NT2/D1 (cell line): ENCODE data around the gene HSD17B2.

ENCODE experiments used
- DNase-seq: peaks from one replicate; pipeline ENCODE4 v3.0.0-alpha.2; 2011; ENCODE audit warnings: low read depth, low spot score
- H3K27me3 ChIP-seq: 2 replicates; pipeline ENCODE4 v1.6.0; 2011; ENCODE audit warnings: mild to moderate bottlenecking; ENCODE audit not compliant: insufficient read length, insufficient read depth
- H3K36me3 ChIP-seq: 2 replicates; pipeline ENCODE4 v1.6.1; 2011; ENCODE audit warnings: mild to moderate bottlenecking, low read length, mixed read lengths; ENCODE audit not compliant: insufficient read depth, insufficient read length
- H3K4me1 ChIP-seq: 2 replicates; pipeline ENCODE4 v1.5.1; 2011; ENCODE audit not compliant: insufficient read depth, insufficient read length
- H3K4me3 ChIP-seq: 2 replicates; pipeline ENCODE4 v1.5.1; 2011; ENCODE audit warnings: low read depth; ENCODE audit not compliant: insufficient read length
- H3K9ac ChIP-seq: 2 replicates; pipeline ENCODE4 v1.6.0; 2011; ENCODE audit warnings: low read depth; ENCODE audit not compliant: insufficient read length
- H3K9me3 ChIP-seq: 2 replicates; pipeline ENCODE4 v1.5.1; 2011; ENCODE audit warnings: mild to moderate bottlenecking, low read length; ENCODE audit not compliant: insufficient read depth
- SUZ12 ChIP-seq: IDR thresholded peaks from 2 replicates; pipeline ENCODE4 v1.6.1; 2011; ENCODE audit not compliant: insufficient read length, insufficient read depth; ENCODE audit errors: extremely low read depth
- YY1 ChIP-seq: IDR thresholded peaks from 2 replicates; pipeline ENCODE4 v1.6.1; 2011; ENCODE audit not compliant: insufficient read length, insufficient read depth
- ZNF274 ChIP-seq: IDR thresholded peaks from 2 replicates; pipeline ENCODE4 v1.6.1; 2011; ENCODE audit warnings: mild to moderate bottlenecking, low read depth, low read length

Gene HSD17B2

DNA sequence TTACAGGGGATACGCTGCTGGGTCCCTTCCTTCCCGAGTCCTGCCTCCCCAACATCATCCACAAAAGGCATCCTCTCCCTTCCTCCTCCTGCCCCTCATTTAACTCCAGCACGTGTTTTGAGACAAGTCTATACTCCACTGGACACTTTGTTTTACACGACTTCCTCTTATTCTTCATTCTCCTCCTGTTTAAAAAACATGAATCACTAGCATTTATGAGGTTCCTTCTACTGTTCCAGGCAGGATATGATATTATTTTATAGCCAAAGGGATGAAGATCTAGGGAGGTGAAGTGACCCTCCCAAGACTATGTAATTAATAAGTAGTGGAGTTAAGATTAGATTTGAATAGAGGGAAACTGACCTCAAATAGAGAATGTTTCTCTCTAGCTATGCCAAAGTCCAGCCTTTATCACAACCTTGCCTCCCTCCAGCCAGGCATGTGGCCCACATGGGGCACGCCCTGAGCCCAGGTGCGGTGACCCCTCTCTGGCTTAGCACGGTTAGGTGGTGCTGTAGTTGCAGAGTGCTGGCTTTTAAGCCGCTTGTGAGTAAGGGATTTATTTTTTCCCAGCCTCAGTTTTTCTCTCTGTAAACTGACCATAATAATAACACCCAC is 1.3 kb upstream of the HSD17B2 start:
- TF ChIP-seq SUZ12 (no peak), ZNF274 (no peak), YY1 (no peak)
- H3K9me3 ChIP-seq = no peaks in the 10 kb centered on the region
- H3K36me3 ChIP-seq = no peaks in the 10 kb centered on the region
- H3K9ac ChIP-seq = no peak overlapping the region
- no peak for DNase-seq
- no peak overlapping the region for H3K4me3 ChIP-seq
- no peaks in the 10 kb centered on the region for H3K27me3 ChIP-seq
- H3K4me1 ChIP-seq = no peaks in the 10 kb centered on the region

DNA sequence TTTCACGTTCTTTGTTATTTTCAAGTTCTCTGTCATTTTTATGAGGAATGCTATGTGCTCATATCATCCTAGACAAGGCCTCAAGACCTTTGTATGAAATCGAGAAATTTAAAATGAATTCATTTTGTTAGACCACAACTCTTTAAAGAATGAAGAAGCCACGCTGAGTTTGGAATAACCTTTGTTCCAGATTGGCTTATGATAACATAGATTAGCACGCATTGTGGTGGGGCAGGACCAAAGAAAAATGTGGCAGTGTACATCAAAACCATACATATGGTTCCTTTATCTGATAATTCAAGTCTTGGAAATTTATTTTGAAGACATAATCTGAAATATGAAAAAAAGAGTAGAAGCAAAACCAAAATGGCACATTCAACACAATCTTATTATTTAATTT is 2.2 kb downstream of the HSD17B2 start:
- no peak for DNase-seq
- Histone ChIP-seq H3K4me3 (no peak overlapping the region), H3K9me3 (no peaks in the 10 kb centered on the region), H3K4me1 (no peaks in the 10 kb centered on the region), H3K27me3 (no peaks in the 10 kb centered on the region), H3K36me3 (no peaks in the 10 kb centered on the region), H3K9ac (no peak overlapping the region)
- TF ChIP-seq YY1 = no peak
- TF ChIP-seq SUZ12 = no peak
- no peak for TF ChIP-seq ZNF274

DNA sequence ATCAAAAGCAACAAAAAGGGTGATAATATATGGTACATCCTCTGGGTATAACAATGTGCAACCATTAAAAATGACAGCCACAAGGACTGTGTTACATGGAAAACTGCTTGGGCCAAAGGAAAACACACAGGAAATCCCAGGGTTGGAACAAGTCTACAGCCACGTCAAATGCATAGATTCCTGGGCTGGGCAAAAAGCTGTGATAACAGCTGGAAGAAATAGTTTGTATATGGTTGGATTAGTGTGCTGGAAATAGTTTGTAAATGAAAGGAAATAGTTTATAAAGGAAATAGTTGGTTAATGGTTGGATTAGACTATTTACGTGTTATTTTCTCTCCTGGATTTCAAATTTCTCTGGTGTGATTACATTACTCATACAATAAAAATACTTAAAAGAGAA is 2.6 kb downstream of the HSD17B2 start:
- Histone ChIP-seq H3K4me1 (no peaks in the 10 kb centered on the region), H3K9ac (no peak overlapping the region), H3K9me3 (no peaks in the 10 kb centered on the region), H3K27me3 (no peaks in the 10 kb centered on the region), H3K4me3 (no peak overlapping the region), H3K36me3 (no peaks in the 10 kb centered on the region)
- no peak for DNase-seq
- TF ChIP-seq SUZ12 (no peak), ZNF274 (no peak), YY1 (no peak)

DNA sequence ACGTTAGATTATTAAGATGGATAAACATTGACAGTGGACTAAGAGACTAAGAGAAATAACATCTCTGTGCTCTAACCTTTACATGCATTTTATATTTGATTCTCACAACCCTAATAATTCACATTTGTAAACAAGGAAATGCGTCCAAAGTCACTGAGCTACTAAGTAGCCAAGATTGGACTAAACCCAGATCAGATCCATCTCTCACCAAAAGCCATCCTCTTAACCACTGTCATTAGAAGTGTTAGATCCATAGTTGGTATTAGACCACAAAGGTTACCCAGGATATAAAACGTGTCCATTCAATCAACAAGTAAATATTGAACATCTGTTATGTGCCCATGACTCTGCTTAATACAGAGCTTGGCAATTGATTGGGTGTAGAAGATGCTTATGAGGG is 5.2 kb downstream of the HSD17B2 start:
- Histone ChIP-seq H3K27me3 (no peaks in the 10 kb centered on the region), H3K4me3 (no peak overlapping the region), H3K9me3 (no peaks in the 10 kb centered on the region), H3K4me1 (no peaks in the 10 kb centered on the region), H3K9ac (no peak overlapping the region), H3K36me3 (no peaks in the 10 kb centered on the region)
- no peak for DNase-seq
- TF ChIP-seq ZNF274 (no peak), YY1 (no peak), SUZ12 (no peak)

DNA sequence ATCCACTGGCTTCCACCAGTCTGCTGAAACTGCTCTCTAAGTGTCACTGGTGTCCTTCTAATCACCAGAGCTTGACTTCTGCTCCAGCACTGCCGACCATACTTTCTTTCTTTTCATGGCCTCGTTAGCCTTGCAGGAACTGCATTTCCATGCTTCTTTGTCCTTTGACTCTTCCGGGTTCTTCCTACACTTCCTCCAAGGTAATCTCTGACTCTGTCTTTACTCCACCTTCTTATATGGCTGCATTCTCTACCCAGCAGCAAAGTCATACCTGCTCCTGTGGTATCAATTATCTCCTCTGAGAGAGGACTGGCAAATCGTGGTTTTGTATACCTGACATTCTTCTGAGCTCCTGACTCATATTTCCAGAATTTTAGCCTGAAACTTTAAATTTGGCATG is 6.5 kb downstream of the HSD17B2 start:
- no peak overlapping the region for H3K4me3 ChIP-seq

DNA sequence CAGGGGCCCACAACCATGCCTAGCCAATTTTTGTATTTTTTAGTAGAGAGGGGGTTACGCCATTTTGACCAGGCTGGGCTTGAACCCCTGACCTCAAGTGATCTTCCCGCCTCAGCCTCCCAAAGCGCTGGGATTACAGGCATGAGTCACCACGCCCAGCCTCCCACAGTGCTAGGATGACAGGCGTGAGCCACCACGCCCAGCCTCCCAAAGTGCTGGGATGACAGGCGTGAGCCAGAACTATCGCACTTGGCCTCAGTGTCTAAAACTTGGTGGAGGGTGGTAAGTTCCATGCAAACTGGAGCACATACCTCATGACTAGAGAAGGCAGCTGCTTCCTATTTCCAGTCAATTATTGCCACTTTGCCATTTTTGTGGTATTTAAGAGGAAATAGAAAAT is 7.1 kb downstream of the HSD17B2 start:
- H3K4me3 ChIP-seq = no peak overlapping the region
- H3K9ac ChIP-seq = no peak overlapping the region
- H3K36me3 ChIP-seq = no peaks in the 10 kb centered on the region
- no peaks in the 10 kb centered on the region for H3K27me3 ChIP-seq
- H3K9me3 ChIP-seq = no peaks in the 10 kb centered on the region
- TF ChIP-seq SUZ12 = no peak
- no peak for TF ChIP-seq ZNF274
- TF ChIP-seq YY1 = no peak
- H3K4me1 ChIP-seq = no peaks in the 10 kb centered on the region
- no peak for DNase-seq

More for the DNA sequence above, 6.5 kb downstream of the HSD17B2 start:
- H3K4me1 ChIP-seq = no peaks in the 10 kb centered on the region
- no peak for TF ChIP-seq ZNF274
- no peak for TF ChIP-seq SUZ12
- TF ChIP-seq YY1 = no peak
- no peak overlapping the region for H3K9ac ChIP-seq
- no peaks in the 10 kb centered on the region for H3K27me3 ChIP-seq
- DNase-seq = no peak
- no peaks in the 10 kb centered on the region for H3K9me3 ChIP-seq
- no peaks in the 10 kb centered on the region for H3K36me3 ChIP-seq

DNA sequence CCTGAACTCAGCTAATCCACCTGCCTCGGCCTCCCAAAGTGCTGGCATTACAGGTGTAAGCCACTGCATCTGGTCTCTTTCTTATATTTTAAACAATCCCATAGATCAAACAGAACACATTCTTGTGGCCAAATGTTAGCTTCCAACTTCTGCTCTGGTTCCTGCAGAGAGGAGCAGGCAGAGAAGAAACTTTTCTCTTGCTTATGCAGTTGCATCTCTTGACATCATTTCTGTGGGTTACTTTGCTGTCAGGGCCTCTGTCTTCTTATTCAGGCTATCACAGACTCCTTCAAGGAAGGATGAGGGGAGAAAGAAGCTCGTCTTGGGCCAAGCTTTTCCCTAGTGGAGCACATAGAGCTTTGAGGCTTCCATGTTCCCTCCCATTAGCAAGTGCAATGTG is 7.8 kb downstream of the HSD17B2 start:
- TF ChIP-seq YY1 (no peak), ZNF274 (no peak), SUZ12 (no peak)
- no peak overlapping the region for H3K9ac ChIP-seq

More for the DNA sequence above, 7.8 kb downstream of the HSD17B2 start:
- Histone ChIP-seq H3K36me3 (no peaks in the 10 kb centered on the region), H3K9me3 (no peaks in the 10 kb centered on the region), H3K4me1 (no peaks in the 10 kb centered on the region), H3K27me3 (no peaks in the 10 kb centered on the region), H3K4me3 (no peak overlapping the region)
- no peak for DNase-seq
